Activated T-helper 17 cell treated with anti-CD3 and anti-CD28 coated beads, Interleukin-2, amount 50 U/mL, for 72 hours (primary cell): ENCODE measurements around the gene SEC23B. TPM values are rescaled to one million over a fixed set of nuclear protein-coding genes. Genes with fewer than 3 reads are reported as not detected.

ENCODE experiments used
- ATAC-seq: fragments of 150-1000 bp; cut with Tn5 transposase; replicated peaks from 2 replicates; pipeline ENCODE4 v1.10.0; 2021; ENCODE audit warnings: mild to moderate bottlenecking, moderate library complexity
- H3K27ac Mint-ChIP-seq: one replicate; pipeline ENCODE4 v1.8.0; 2022; ENCODE audit warnings: mixed read lengths
- H3K27me3 Mint-ChIP-seq: one replicate; pipeline ENCODE4 v1.8.0; 2022; ENCODE audit warnings: mixed read lengths
- H3K36me3 Mint-ChIP-seq: one replicate; pipeline ENCODE4 v1.8.0; 2022; ENCODE audit warnings: low read depth, mild to moderate bottlenecking, mixed read lengths
- H3K4me1 Mint-ChIP-seq: one replicate; pipeline ENCODE4 v1.8.0; 2022; ENCODE audit warnings: mixed read lengths
- H3K4me3 Mint-ChIP-seq: one replicate; pipeline ENCODE4 v1.8.0; 2022; ENCODE audit warnings: mild to moderate bottlenecking, mixed read lengths
- H3K9me3 Mint-ChIP-seq: one replicate; pipeline ENCODE4 v1.8.0; 2022; ENCODE audit warnings: mixed read lengths
- total RNA-seq, 2 donors: library from RNA; stranded (reverse); gene quantifications; one replicate each; pipeline ENCODE4 v1.2.3, GENCODE V29; 2022

The SEC23B gene
- total RNA-seq, 2 donors from 2014 or later, result 97.7 to 105 TPM

DNA sequence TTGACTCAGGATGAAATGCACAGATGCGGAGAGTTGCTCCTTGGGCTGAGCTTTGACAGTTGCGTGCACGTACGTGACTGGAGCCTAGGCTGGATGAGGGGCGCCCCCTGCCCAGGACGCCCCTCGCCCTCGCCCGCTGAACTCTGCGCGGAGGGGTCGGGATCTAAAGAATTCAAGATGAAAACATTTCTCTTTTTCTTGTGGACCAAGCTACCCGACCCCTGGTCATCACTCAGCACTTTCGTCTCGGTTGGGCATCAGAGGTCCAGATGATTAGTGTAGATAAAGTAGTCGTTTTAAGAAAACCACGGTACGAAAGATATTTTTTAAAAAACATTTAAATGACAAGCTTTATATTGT, 80.8 kb downstream of the SEC23B start:
- Mint-ChIP-seq H3K4me1 (peaks cover 16% of the 10 kb centered on the region), H3K36me3 (peaks cover 7% of the 10 kb centered on the region), H3K9me3 (no peaks in the 10 kb centered on the region), H3K4me3 (peak overlapping the region; percentile 82), H3K27ac (peak overlapping the region; percentile 91), H3K27me3 (peaks cover 8% of the 10 kb centered on the region)
- ATAC-seq, result no peak

DNA sequence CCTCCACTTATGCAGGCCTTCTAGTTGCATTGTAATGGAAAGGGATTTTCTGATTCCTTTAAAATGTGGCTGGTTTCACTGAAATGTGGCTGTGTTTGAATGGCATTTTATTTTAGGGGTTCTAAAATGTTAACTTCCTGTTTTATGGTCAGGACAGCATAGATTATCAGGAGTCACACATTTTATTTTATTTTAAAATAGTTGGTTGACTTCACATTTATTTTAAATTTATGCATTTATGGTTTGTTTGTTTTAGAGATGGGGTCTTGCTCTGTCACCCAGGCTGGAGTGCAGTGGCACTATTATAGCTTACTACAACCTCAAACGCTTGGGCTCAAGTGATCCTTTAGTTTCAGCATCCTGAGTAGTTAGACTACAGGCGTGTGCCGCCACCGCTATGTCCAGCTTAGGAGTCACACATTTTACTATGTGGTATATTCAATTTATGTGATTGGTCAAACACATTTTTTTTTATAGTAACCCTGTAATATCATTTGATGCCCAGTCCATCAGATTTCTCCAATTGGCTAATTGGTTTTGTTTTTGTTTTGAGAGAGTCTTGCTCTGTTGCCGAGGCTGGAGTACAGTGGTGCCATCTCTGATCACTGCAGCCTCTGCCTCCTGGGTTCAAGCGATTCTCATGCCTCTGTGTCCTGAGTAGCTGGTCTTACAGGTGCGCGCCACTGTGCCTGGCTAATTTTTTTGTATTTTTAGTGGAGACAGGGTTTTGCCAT, 82.4 kb downstream of the SEC23B start:
- Mint-ChIP-seq H3K27ac (peak overlapping the region; percentile 91), H3K36me3 (peaks cover 12% of the 10 kb centered on the region), H3K9me3 (no peaks in the 10 kb centered on the region), H3K4me1 (peaks cover 16% of the 10 kb centered on the region), H3K4me3 (peak overlapping the region; percentile 82), H3K27me3 (no peaks in the 10 kb centered on the region)
- ATAC-seq, result no peak

DNA sequence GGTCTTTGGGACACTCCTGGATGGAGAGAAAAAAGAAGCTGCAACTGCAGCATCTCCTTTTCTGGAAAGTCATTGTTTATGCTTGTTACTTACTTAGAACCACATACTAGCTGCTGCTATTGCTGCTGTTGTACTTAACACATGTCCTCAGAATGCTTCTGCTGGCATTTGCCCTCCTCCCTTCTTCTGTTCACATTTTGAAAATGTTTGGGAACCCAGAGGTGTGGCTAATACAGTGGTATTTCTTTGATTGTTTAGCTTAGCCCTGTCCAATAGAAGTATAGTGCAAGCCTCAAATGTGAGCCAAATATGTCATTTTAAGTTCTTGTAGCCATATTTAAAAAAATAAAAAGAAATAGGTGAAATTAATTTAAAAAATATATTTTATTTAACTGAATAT, 88.5 kb downstream of the SEC23B start:
- Mint-ChIP-seq H3K27me3 (no peaks in the 10 kb centered on the region), H3K36me3 (peaks cover 66% of the 10 kb centered on the region), H3K27ac (no peak overlapping the region), H3K4me1 (no peaks in the 10 kb centered on the region), H3K4me3 (no peak overlapping the region), H3K9me3 (no peaks in the 10 kb centered on the region)
- no peak for ATAC-seq

DNA sequence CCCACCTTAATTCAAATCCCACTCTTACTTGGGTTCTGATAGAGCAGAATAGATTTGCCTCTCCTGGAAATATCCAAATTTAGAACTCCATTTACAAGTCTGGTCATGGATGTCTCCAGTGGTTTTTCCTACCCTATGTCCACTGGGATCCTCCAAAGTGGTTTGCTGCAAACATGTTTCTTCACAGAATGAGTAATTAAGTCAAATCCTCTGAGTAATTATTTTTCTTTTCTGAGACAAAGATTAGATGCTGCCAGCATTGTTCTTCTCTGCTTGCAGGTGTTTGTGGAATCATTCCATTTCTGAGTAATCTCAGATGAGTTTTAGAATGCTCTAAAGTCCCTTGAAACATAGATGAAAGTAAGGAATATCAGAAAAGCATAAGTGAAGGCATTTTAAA, 102.0 kb downstream of the SEC23B start:
- Mint-ChIP-seq H3K36me3 (peaks cover 38% of the 10 kb centered on the region), H3K4me1 (peaks cover 5% of the 10 kb centered on the region), H3K9me3 (no peaks in the 10 kb centered on the region), H3K4me3 (no peak overlapping the region), H3K27ac (no peak overlapping the region), H3K27me3 (no peaks in the 10 kb centered on the region)
- no peak for ATAC-seq

Other genes with a start within 250 kb of the SEC23B start
- gene ZNF133, start 219.4 kb upstream of the SEC23B start, total RNA-seq, result 1 to 10 TPM; 6.4 to 8.4 TPM
- gene DZANK1, start 40.9 kb upstream of the SEC23B start, total RNA-seq, result 1 to 10 TPM; 2.1 to 3.2 TPM
- 1 to 10 TPM; 5.8 to 9.5 TPM for gene POLR3F, start 40.5 kb upstream of the SEC23B start, total RNA-seq
- gene RBBP9, start 10.7 kb upstream of the SEC23B start, total RNA-seq, result 10 to 100 TPM; 12.5 to 18.3 TPM
- 10 to 100 TPM; 55.5 to 67.9 TPM for gene SMIM26, start 59.5 kb downstream of the SEC23B start, total RNA-seq
- 10 to 100 TPM; 34.9 to 45.8 TPM for gene DTD1, start 80.1 kb downstream of the SEC23B start, total RNA-seq